Progenitor cell of endocrine pancreas (in vitro differentiated cells): Measurements from ENCODE around the gene CCNT2. TPM values are rescaled to one million over a fixed set of nuclear protein-coding genes. Genes with fewer than 3 reads are reported as not detected.

Source experiments
- DNase-seq: peaks from one replicate; pipeline ENCODE4 v3.0.0; 2021; ENCODE audit warnings: low spot score; ENCODE audit not compliant: unreplicated experiment
- H3K27ac Mint-ChIP-seq: 2 replicates; pipeline ENCODE4 v1.8.0; 2021; ENCODE audit warnings: mild to moderate bottlenecking, moderate library complexity, mixed read lengths
- H3K27me3 Mint-ChIP-seq: 2 replicates; pipeline ENCODE4 v1.8.0; 2021; ENCODE audit warnings: mixed read lengths
- H3K36me3 Mint-ChIP-seq: 2 replicates; pipeline ENCODE4 v1.8.0; 2022; ENCODE audit warnings: mixed read lengths; ENCODE audit not compliant: insufficient read depth
- H3K4me1 Mint-ChIP-seq: 2 replicates; pipeline ENCODE4 v1.8.0; 2021; ENCODE audit warnings: low read depth, mixed read lengths
- H3K4me3 Mint-ChIP-seq: 2 replicates; pipeline ENCODE4 v1.8.0; 2021; ENCODE audit warnings: low read depth, mild to moderate bottlenecking, moderate library complexity, mixed read lengths
- H3K9me3 Mint-ChIP-seq: 2 replicates; pipeline ENCODE4 v1.8.0; 2021; ENCODE audit warnings: low read depth, mixed read lengths
- total RNA-seq: library from RNA; stranded (reverse); gene quantifications from 2 replicates; pipeline ENCODE4 v1.2.1, GENCODE V29; 2021
- TF ChIP-seq, protein P1 (sequence below): fragments of 200-600 bp; sonication (generic); IDR thresholded peaks from one replicate; pipeline ENCODE4 v1.5.0; 2021; ENCODE audit warnings: antibody characterized with exemption, mild to moderate bottlenecking; ENCODE audit not compliant: unreplicated experiment

Gene CCNT2
- total RNA-seq, 1 donor from 2014 or later: 74.8 TPM

DNA sequence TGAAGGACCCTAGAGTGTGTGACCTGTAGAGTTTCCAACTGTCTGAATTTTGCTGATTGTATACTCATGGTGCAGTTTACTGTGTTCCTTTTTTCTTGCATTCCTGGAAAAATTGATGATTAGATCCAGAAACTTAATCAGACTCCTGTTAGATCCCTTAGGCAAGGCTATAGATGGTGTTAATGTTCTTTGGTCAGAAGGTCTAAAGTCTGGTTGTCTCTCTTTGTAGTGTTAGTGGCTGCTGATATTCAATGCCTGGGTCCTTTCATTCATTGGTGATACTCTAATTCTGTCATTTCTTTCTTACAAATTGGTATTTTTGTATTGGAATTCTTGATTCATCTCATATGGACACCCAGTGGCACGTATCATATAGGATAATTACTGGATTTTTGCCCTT, 6.3 kb downstream of the CCNT2 start:
- Mint-ChIP-seq H3K27ac (peak overlapping the region; percentile 7), H3K9me3 (no peaks in the 10 kb centered on the region), H3K4me3 (no peak overlapping the region), H3K4me1 (peaks cover 23% of the 10 kb centered on the region), H3K27me3 (no peaks in the 10 kb centered on the region), H3K36me3 (peaks cover 5% of the 10 kb centered on the region)
- TF ChIP-seq, protein P1, sequence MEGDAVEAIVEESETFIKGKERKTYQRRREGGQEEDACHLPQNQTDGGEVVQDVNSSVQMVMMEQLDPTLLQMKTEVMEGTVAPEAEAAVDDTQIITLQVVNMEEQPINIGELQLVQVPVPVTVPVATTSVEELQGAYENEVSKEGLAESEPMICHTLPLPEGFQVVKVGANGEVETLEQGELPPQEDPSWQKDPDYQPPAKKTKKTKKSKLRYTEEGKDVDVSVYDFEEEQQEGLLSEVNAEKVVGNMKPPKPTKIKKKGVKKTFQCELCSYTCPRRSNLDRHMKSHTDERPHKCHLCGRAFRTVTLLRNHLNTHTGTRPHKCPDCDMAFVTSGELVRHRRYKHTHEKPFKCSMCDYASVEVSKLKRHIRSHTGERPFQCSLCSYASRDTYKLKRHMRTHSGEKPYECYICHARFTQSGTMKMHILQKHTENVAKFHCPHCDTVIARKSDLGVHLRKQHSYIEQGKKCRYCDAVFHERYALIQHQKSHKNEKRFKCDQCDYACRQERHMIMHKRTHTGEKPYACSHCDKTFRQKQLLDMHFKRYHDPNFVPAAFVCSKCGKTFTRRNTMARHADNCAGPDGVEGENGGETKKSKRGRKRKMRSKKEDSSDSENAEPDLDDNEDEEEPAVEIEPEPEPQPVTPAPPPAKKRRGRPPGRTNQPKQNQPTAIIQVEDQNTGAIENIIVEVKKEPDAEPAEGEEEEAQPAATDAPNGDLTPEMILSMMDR: no peak
- no peak for DNase-seq

DNA sequence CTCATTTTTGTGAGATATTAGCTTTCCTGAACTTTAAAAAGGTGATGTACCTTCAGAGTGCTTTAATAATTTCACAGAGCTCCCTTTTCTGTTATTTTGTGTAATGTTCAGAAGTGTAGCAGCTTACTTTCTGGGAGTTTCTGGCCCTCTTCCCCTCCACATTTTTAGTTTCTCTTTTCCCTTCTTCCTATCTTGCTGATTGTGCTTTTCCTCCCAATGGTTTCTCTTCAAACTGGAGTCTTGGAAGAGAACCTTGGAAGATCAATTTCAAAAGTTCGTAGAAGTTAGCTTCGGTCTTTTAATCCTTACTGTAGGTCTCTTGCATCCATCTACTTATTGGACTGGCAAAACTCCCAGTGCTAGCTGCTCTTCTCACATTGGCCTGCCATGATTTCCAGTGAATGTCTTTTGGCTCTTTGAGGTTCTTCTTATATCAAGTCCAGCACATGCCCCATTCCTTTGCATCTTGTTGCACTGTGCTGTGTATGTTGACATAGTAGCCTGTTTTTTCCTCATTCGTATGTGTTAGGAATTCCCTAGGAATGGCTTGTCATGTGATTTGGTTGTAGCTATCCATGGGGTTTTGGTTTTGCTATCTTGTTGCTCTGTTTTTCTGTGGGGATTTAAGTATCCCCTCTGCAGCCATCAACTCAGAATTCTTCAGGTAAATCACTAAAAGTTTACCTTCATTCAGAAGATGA, 7.8 kb downstream of the CCNT2 start:
- Mint-ChIP-seq H3K4me3 (no peak overlapping the region), H3K27ac (peak overlapping the region; percentile 79), H3K4me1 (peaks cover 16% of the 10 kb centered on the region)

DNA sequence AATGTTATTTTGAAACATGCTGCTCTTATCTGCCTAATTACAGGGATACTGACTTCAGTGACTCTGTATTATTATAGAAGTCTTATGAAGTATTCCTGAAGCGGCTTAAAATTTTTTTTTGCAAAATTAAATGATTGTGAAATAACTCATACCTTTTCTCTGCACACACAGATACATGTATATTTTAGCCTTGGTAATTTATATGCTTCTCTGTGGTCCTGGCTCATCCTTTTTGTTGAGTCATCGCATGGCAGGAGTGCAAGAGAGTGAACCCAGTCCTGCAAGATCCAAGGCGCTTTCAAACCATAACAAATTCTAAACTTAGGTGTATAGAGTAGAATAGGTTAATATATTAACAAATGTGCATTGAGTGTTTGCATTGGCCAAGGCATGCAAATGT, 8.6 kb downstream of the CCNT2 start:
- H3K27ac Mint-ChIP-seq: no peak overlapping the region

More for the DNA sequence above, 7.8 kb downstream of the CCNT2 start:
- H3K9me3 Mint-ChIP-seq: no peaks in the 10 kb centered on the region
- peaks cover 7% of the 10 kb centered on the region for H3K36me3 Mint-ChIP-seq
- TF ChIP-seq, protein P1: no peak
- H3K27me3 Mint-ChIP-seq: no peaks in the 10 kb centered on the region
- DNase-seq: no peak

DNA sequence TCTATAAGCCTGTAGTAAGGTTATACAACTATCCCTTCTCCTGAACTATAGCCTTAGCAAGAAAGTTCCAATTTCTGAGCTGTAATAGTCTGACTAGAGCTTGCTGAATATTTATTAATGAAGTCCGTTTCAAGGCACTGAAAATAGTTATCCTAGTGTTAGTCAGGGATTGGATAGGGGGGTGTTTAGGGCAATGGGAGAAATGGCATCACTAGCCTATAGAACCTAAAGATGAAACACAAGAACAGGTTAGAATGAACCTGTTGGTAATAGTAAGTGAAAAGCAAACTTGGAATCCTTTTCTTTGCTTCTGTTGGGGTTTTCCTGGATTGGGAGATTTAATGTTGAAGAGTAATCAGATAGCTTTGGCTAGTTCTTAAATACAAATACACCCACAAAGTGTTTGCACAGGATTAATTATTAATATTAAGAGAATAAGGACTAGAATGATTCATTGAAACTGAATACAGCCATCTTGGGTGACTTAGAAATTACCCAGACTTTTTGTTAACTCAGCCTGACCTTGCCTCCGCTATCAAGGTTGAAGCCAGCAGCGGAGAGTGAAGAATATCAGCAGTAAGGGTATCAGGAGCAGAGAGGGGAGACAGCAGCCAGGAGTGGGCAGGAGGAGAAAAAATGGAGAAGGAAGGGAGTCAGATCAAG, 14.4 kb downstream of the CCNT2 start:
- Mint-ChIP-seq H3K27me3 (no peaks in the 10 kb centered on the region), H3K27ac (peak overlapping the region; percentile 92), H3K4me1 (peaks cover 21% of the 10 kb centered on the region), H3K36me3 (peaks cover 4% of the 10 kb centered on the region), H3K4me3 (no peak overlapping the region), H3K9me3 (no peaks in the 10 kb centered on the region)
- TF ChIP-seq, protein P1: no peak
- no peak for DNase-seq

More for the DNA sequence above, 8.6 kb downstream of the CCNT2 start:
- H3K4me1 Mint-ChIP-seq: peaks cover 13% of the 10 kb centered on the region
- no peak for DNase-seq
- H3K27me3 Mint-ChIP-seq: no peaks in the 10 kb centered on the region
- TF ChIP-seq, protein P1: no peak
- H3K9me3 Mint-ChIP-seq: no peaks in the 10 kb centered on the region
- peaks cover 7% of the 10 kb centered on the region for H3K36me3 Mint-ChIP-seq
- no peak overlapping the region for H3K4me3 Mint-ChIP-seq

DNA sequence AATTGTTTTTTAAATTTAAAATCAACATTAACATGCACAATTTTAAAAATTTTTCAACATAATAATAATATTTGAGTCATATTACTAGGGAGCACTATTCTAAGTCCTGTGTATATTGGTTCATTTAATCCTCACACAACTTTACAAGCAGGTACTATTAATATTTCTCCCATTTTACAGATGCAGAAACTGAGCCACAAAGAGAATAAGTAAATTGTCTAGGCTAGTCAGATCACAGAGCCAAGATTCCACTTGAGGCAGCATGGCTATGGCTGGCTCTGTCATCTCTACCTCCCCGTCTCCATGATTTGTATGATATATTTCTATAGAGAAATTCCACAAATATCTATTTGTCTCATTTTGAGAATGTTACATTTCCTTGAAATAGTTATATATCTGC, 15.1 kb downstream of the CCNT2 start:
- Mint-ChIP-seq H3K27me3 (no peaks in the 10 kb centered on the region), H3K36me3 (peaks cover 7% of the 10 kb centered on the region), H3K9me3 (no peaks in the 10 kb centered on the region), H3K4me1 (peaks cover 21% of the 10 kb centered on the region), H3K4me3 (no peak overlapping the region), H3K27ac (peak overlapping the region; percentile 41)
- DNase-seq: no peak
- TF ChIP-seq, protein P1: no peak
